HepG2 (cell line): ENCODE measurements around the gene ABCF1. TPM values are rescaled to one million over a fixed set of nuclear protein-coding genes. Genes with fewer than 3 reads are reported as not detected.

Experiments used
- FIP1L1 ChIP-seq: fragments of 200-400 bp; formaldehyde crosslinking; IDR thresholded peaks from 2 replicates; pipeline ENCODE4 v1.6.1; 2018; ENCODE audit warnings: low read depth, mild to moderate bottlenecking, low read length, moderate library complexity, borderline replicate concordance; ENCODE audit not compliant: insufficient read depth
- FOSL1 ChIP-seq: sonication (generic); formaldehyde crosslinking; IDR thresholded peaks from 2 replicates; pipeline ENCODE4 v1.9.0; 2021; ENCODE audit warnings: missing genetic modification reagents, borderline replicate concordance
- GABPA ChIP-seq, 2 experiments: IDR thresholded peaks; 2 replicates each; pipeline ENCODE4 v1.6.1; 2011 to 2016; ENCODE audit warnings: low read depth in 2 of 2, low read length in 1 of 2, missing biosample characterization in 1 of 2, missing genetic modification characterization in 1 of 2
- HOXA7 ChIP-seq: sonication (generic); formaldehyde crosslinking; IDR thresholded peaks from 2 replicates; pipeline ENCODE4 v1.8.1; 2022; ENCODE audit warnings: mild to moderate bottlenecking, missing genetic modification reagents, moderate library complexity
- MTF1 ChIP-seq: sonication (generic); formaldehyde crosslinking; IDR thresholded peaks from 2 replicates; pipeline ENCODE4 v1.5.0; 2020; ENCODE audit warnings: missing genetic modification reagents
- NCOA2 ChIP-seq: sonication (generic); formaldehyde crosslinking; IDR thresholded peaks from 2 replicates; pipeline ENCODE4 v1.8.0; 2022; ENCODE audit warnings: inconsistent platforms
- RBAK ChIP-seq: sonication (generic); formaldehyde crosslinking; IDR thresholded peaks from 2 replicates; pipeline ENCODE4 v1.5.1; 2020; ENCODE audit warnings: mild to moderate bottlenecking, missing genetic modification reagents
- TCF12 ChIP-seq, 2 experiments: fragments of 450-650 bp in 1 of 2; sonication (generic) in 1 of 2; formaldehyde crosslinking in 1 of 2; IDR thresholded peaks; 2 replicates each; pipeline versions ENCODE4 v1.6.1 to v1.8.0; 2017 to 2022; ENCODE audit warnings: antibody characterized with exemption in 1 of 2, mild to moderate bottlenecking in 1 of 2, missing genetic modification reagents in 1 of 2, moderate library complexity in 1 of 2
- TEF ChIP-seq: sonication (generic); formaldehyde crosslinking; IDR thresholded peaks from 2 replicates; pipeline ENCODE4 v1.5.0; 2020; ENCODE audit warnings: missing genetic modification reagents
- ZHX1 ChIP-seq: sonication (generic); formaldehyde crosslinking; IDR thresholded peaks from 2 replicates; pipeline ENCODE4 v1.8.1; 2022; ENCODE audit warnings: low read depth, mild to moderate bottlenecking, missing genetic modification reagents
- ZKSCAN8 ChIP-seq: IDR thresholded peaks from 2 replicates; pipeline ENCODE4 v1.6.1; 2016; ENCODE audit warnings: borderline replicate concordance, missing genetic modification reagents, missing compliant biosample characterization
- ZNF557 ChIP-seq: sonication (generic); formaldehyde crosslinking; IDR thresholded peaks from 2 replicates; pipeline ENCODE4 v1.4.0; 2020; ENCODE audit warnings: missing genetic modification reagents
- ZNF569 ChIP-seq: sonication (generic); formaldehyde crosslinking; IDR thresholded peaks from 2 replicates; pipeline ENCODE4 v1.5.0; 2020; ENCODE audit warnings: mild to moderate bottlenecking, missing genetic modification reagents, moderate library complexity, borderline replicate concordance
- polyA plus RNA-seq, 8 experiments: library from polyadenylated mRNA; depleted of rRNA in 3 of 8; stranded (reverse) in 7 of 8; unstranded in 1 of 8; fragments of >200 nt; fragmentation: Illumina TruSeq in 4 of 8; extraction: Trizol in 4 of 8; gene quantifications; 2 replicates each; pipeline versions ENCODE4 v1.2.1 to v1.2.3, GENCODE V29; 2011 to 2016; ENCODE audit warnings: low read depth in 4 of 8, missing spikeins in 1 of 8, mixed read lengths in 1 of 8; ENCODE audit not compliant: insufficient read depth in 1 of 8
- total RNA-seq, 5 experiments: library from RNA; depleted of rRNA; stranded (reverse); fragments of >200 nt; fragmentation: Illumina TruSeq; extraction: Trizol; gene quantifications; 2 replicates each; pipeline ENCODE4 v1.2.3, GENCODE V29; 2016; ENCODE audit warnings: low read depth in 1 of 5
- TF ChIP-seq, protein P1 (sequence below): sonication (generic); formaldehyde crosslinking; IDR thresholded peaks from 2 replicates; pipeline ENCODE4 v1.8.1; 2023; ENCODE audit warnings: missing genetic modification reagents, inconsistent platforms, borderline replicate concordance
- TF ChIP-seq, protein P2 (sequence below): sonication (generic); formaldehyde crosslinking; IDR thresholded peaks from 2 replicates; pipeline ENCODE4 v1.8.0; 2022; ENCODE audit warnings: missing genetic modification reagents, mild to moderate bottlenecking, borderline replicate concordance
- TF ChIP-seq, protein P3 (sequence below): fragments of 450-650 bp; IDR thresholded peaks from 2 replicates; pipeline ENCODE4 v1.6.1; 2016
- TF ChIP-seq, protein P4 (sequence below): sonication (generic); formaldehyde crosslinking; conservative IDR thresholded peaks from 2 replicates; pipeline ENCODE4 v1.4.0; 2020; ENCODE audit warnings: missing genetic modification reagents

The ABCF1 gene
- total and polyA plus RNA-seq, 2 of the 13 experiments (the other 11 are each of a cell fraction or from before 2014, with no cell fraction given) = 25.4 to 98.9 TPM

DNA sequence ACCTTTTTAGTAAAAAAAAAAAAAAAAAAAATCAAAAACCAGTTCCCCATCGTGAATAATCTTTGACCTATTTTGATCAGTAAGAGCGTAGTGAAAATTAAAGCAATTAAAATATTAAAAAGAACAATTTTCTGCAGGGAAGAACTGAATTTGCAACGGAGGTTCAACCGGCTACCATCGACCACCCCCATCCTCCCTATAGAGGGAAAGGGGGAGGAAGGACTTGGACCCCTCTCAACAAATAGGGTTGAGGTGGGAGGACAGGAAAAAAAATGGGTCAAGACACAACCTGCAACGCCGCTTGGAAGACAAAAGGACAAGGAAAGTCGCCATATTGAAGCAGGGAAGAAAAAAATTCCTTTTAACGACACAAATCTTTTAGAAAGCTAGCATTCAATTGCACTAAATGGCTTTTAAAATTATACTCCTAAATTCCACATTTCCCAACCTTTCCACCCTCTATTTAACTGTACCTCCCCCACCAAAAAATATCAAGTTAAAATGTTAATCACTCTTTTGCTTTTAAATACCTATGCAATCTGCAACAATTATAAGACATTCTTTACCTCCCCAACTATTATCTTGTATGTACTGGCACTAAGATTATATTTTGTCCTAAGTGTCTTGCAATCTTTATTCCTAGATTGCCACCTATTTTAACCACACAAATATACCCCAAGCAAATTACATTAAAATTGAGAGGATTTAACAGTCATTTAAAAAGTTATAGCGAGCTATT lies 44.1 kb downstream of the ABCF1 start (continued):
- TF ChIP-seq, protein P1, sequence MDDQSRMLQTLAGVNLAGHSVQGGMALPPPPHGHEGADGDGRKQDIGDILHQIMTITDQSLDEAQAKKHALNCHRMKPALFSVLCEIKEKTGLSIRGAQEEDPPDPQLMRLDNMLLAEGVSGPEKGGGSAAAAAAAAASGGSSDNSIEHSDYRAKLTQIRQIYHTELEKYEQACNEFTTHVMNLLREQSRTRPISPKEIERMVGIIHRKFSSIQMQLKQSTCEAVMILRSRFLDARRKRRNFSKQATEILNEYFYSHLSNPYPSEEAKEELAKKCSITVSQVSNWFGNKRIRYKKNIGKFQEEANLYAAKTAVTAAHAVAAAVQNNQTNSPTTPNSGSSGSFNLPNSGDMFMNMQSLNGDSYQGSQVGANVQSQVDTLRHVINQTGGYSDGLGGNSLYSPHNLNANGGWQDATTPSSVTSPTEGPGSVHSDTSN (CRISPR knock-in tag) = 0 out of 2 replicates have a peak, but pooled peaks have one; percentile 57
- TF ChIP-seq MTF1 (CRISPR knock-in tag) = no peak
- no peak for TF ChIP-seq RBAK (CRISPR knock-in tag)
- no peak for TF ChIP-seq NCOA2
- peak; percentile 67; the same call in 1 of the 2 replicates for TF ChIP-seq TEF (CRISPR knock-in tag)
- TF ChIP-seq, protein P2, sequence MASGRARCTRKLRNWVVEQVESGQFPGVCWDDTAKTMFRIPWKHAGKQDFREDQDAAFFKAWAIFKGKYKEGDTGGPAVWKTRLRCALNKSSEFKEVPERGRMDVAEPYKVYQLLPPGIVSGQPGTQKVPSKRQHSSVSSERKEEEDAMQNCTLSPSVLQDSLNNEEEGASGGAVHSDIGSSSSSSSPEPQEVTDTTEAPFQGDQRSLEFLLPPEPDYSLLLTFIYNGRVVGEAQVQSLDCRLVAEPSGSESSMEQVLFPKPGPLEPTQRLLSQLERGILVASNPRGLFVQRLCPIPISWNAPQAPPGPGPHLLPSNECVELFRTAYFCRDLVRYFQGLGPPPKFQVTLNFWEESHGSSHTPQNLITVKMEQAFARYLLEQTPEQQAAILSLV (CRISPR knock-in tag) = no peak
- peak; percentile 52; the same call in 1 of the 2 replicates for TF ChIP-seq ZNF569 (CRISPR knock-in tag)
- TF ChIP-seq TCF12 (IDR thresholded peaks at IDR 0.05) = no peak
- peak; percentile 12; the same call in 1 of the 2 replicates for TF ChIP-seq TCF12 (CRISPR knock-in tag; IDR thresholded peaks at IDR 0.05)
- TF ChIP-seq FIP1L1 = 0 out of 2 replicates have a peak, but pooled peaks have one; percentile 52
- TF ChIP-seq GABPA (IDR thresholded peaks at IDR 0.05; ENCODE audit: low read depth, low read length) = no peak
- TF ChIP-seq GABPA (CRISPR knock-in tag; IDR thresholded peaks at IDR 0.05; ENCODE audit: low read depth) = no peak
- peak; percentile 37; the same call in 1 of the 2 replicates for TF ChIP-seq ZHX1 (CRISPR knock-in tag)
- no peak for TF ChIP-seq HOXA7 (CRISPR knock-in tag)
- TF ChIP-seq, protein P3, sequence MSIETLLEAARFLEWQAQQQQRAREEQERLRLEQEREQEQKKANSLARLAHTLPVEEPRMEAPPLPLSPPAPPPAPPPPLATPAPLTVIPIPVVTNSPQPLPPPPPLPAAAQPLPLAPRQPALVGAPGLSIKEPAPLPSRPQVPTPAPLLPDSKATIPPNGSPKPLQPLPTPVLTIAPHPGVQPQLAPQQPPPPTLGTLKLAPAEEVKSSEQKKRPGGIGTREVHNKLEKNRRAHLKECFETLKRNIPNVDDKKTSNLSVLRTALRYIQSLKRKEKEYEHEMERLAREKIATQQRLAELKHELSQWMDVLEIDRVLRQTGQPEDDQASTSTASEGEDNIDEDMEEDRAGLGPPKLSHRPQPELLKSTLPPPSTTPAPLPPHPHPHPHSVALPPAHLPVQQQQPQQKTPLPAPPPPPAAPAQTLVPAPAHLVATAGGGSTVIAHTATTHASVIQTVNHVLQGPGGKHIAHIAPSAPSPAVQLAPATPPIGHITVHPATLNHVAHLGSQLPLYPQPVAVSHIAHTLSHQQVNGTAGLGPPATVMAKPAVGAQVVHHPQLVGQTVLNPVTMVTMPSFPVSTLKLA = no peak
- TF ChIP-seq, protein P4, sequence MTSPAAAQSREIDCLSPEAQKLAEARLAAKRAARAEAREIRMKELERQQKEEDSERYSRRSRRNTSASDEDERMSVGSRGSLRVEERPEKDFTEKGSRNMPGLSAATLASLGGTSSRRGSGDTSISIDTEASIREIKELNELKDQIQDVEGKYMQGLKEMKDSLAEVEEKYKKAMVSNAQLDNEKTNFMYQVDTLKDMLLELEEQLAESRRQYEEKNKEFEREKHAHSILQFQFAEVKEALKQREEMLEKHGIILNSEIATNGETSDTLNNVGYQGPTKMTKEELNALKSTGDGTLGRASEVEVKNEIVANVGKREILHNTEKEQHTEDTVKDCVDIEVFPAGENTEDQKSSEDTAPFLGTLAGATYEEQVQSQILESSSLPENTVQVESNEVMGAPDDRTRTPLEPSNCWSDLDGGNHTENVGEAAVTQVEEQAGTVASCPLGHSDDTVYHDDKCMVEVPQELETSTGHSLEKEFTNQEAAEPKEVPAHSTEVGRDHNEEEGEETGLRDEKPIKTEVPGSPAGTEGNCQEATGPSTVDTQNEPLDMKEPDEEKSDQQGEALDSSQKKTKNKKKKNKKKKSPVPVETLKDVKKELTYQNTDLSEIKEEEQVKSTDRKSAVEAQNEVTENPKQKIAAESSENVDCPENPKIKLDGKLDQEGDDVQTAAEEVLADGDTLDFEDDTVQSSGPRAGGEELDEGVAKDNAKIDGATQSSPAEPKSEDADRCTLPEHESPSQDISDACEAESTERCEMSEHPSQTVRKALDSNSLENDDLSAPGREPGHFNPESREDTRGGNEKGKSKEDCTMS = no peak
- TF ChIP-seq FOSL1 (CRISPR knock-in tag) = no peak
- no peak; the same call in 1 of the 2 replicates for TF ChIP-seq ZKSCAN8
- no peak for TF ChIP-seq ZNF557 (CRISPR knock-in tag)
